ENCODE data around the gene SMIM11.

- TF ChIP-seq EZH2 (IDR thresholded peaks at IDR 0.05; ENCODE audit: borderline replicate concordance, insufficient read depth, low read depth, low read length, poor library complexity, severe bottlenecking) (no peak), CTCF (IDR thresholded peaks at IDR 0.05) (no peak)
These were observed 12.6 kb upstream of the SMIM11 start for GRCh38 chr21:34362670-34363069.

Measured in B cell (primary cell).